LNCaP clone FGC (cell line): Measurements from ENCODE around the gene SLC16A8.

ENCODE experiments used
- DNase-seq: peaks from one replicate; pipeline ENCODE4 v3.0.0-alpha.2; 2011; ENCODE audit warnings: low read depth
- H3K4me3 ChIP-seq: 2 replicates; pipeline ENCODE4 v1.5.1; 2011; ENCODE audit warnings: mild to moderate bottlenecking, low read depth, low read length, control low read depth
- TF ChIP-seq, protein P1 (sequence below): IDR thresholded peaks from 2 replicates; pipeline ENCODE4 v1.5.1; 2012; ENCODE audit warnings: mild to moderate bottlenecking; ENCODE audit not compliant: control insufficient read depth, insufficient read depth; ENCODE audit errors: extremely low read depth

The SLC16A8 gene

DNA sequence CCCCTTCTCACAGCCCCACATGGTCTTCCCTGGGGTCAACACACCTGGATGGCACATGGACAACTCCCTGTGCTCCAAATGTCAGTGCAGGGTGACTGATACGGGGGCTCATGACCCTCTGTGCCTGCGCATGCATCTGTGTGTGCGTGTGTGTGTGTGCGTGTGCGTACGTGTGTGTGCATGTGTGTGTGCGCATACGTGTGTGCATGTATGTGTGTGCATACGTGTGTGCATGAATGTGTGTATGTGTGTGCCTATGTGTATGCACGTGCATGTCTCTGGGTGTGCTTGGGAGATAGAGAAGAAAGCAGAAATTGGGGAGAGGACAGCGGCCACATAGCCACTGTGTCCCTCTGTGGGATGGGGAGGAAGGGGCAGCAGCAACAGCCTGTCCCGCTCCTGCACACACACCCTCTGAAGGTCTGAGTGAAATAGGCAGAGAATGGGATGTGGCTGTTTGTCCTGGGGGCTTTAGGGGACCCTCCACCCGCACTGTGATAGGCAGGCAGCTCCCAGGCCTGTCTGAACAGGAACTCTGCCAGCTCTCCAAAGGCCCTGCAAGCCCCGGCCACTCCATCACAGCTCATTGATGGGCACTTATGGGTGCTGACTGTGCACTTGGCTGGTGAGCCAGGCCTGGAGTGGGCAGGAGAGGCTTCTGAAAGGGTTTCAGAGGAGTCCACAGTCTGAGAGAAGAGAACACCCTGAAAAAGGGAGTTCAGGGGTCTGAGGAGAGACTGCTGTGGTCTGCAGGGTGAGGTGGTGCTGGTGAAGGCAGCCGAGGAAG, 55.4 kb downstream of the SLC16A8 start:
- no peak for DNase-seq
- H3K4me3 ChIP-seq, result no peak overlapping the region
- TF ChIP-seq, protein P1, sequence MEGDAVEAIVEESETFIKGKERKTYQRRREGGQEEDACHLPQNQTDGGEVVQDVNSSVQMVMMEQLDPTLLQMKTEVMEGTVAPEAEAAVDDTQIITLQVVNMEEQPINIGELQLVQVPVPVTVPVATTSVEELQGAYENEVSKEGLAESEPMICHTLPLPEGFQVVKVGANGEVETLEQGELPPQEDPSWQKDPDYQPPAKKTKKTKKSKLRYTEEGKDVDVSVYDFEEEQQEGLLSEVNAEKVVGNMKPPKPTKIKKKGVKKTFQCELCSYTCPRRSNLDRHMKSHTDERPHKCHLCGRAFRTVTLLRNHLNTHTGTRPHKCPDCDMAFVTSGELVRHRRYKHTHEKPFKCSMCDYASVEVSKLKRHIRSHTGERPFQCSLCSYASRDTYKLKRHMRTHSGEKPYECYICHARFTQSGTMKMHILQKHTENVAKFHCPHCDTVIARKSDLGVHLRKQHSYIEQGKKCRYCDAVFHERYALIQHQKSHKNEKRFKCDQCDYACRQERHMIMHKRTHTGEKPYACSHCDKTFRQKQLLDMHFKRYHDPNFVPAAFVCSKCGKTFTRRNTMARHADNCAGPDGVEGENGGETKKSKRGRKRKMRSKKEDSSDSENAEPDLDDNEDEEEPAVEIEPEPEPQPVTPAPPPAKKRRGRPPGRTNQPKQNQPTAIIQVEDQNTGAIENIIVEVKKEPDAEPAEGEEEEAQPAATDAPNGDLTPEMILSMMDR, result no peak
